GM23338 (cell line): ENCODE measurements around the gene MECP2. TPM values are rescaled to one million over a fixed set of nuclear protein-coding genes. Genes with fewer than 3 reads are reported as not detected.

Source experiments
- ATAC-seq: fragments of 200-7000 bp; cut with Tn5 transposase; 3 replicates; pipeline ENCODE4 v1.9.1; 2020
- DNase-seq: peaks from one replicate; pipeline ENCODE4 v3.0.0-alpha.2; 2015; ENCODE audit warnings: low spot score
- H2AFZ ChIP-seq: fragments of 200-600 bp; sonication (generic); 2 replicates; pipeline ENCODE4 v1.8.0; 2016; ENCODE audit warnings: antibody characterized with exemption, mild to moderate bottlenecking, moderate library complexity
- H3F3A ChIP-seq: fragments of 200-600 bp; sonication (generic); replicated peaks from 2 replicates; pipeline ENCODE4 v1.8.0; 2017; ENCODE audit warnings: antibody characterized with exemption, mixed run types, low read depth
- H3K27ac ChIP-seq: fragments of 200-600 bp; sonication (generic); 2 replicates; pipeline ENCODE4 v1.6.1; 2016; ENCODE audit warnings: low read depth
- H3K27me3 ChIP-seq: fragments of 200-600 bp; sonication (generic); 2 replicates; pipeline ENCODE4 v1.8.0; 2016; ENCODE audit warnings: mild to moderate bottlenecking, mixed run types, moderate library complexity; ENCODE audit not compliant: insufficient read depth
- H3K36me3 ChIP-seq: fragments of 200-600 bp; sonication (generic); 2 replicates; pipeline ENCODE4 v1.8.0; 2016; ENCODE audit warnings: mild to moderate bottlenecking; ENCODE audit not compliant: insufficient read depth
- H3K4me1 ChIP-seq: fragments of 200-600 bp; sonication (generic); 2 replicates; pipeline ENCODE4 v1.8.0; 2016; ENCODE audit warnings: mild to moderate bottlenecking, moderate library complexity; ENCODE audit not compliant: insufficient read depth
- H3K4me2 ChIP-seq: fragments of 200-600 bp; sonication (generic); 2 replicates; pipeline ENCODE4 v1.7.1; 2017; ENCODE audit warnings: mixed run types
- H3K4me3 ChIP-seq: fragments of 200-600 bp; sonication (generic); 2 replicates; pipeline ENCODE4 v1.6.1; 2016; ENCODE audit warnings: mixed run types
- H3K79me2 ChIP-seq: fragments of 200-600 bp; sonication (generic); replicated peaks from 2 replicates; pipeline ENCODE4 v1.8.0; 2017; ENCODE audit warnings: mild to moderate bottlenecking; ENCODE audit not compliant: insufficient read depth
- H3K9me2 ChIP-seq: fragments of 200-600 bp; sonication (generic); 2 replicates; pipeline ENCODE4 v1.8.0; 2017; ENCODE audit not compliant: insufficient read depth
- H4K20me1 ChIP-seq: fragments of 200-600 bp; sonication (generic); replicated peaks from 2 replicates; pipeline ENCODE4 v1.8.0; 2017; ENCODE audit warnings: mild to moderate bottlenecking; ENCODE audit not compliant: insufficient read depth
- H3K27ac Mint-ChIP-seq: 2 replicates; pipeline ENCODE4 v1.8.0; 2020; ENCODE audit warnings: inconsistent platforms, mild to moderate bottlenecking, moderate library complexity, mixed read lengths
- H3K27me3 Mint-ChIP-seq: 3 replicates; pipeline ENCODE4 v1.8.0; 2022; ENCODE audit warnings: low read depth, mild to moderate bottlenecking, moderate library complexity, mixed read lengths, inconsistent platforms; ENCODE audit not compliant: insufficient read depth, poor library complexity
- H3K36me3 Mint-ChIP-seq: 3 replicates; pipeline ENCODE4 v1.8.0; 2021; ENCODE audit warnings: low read depth, mild to moderate bottlenecking, inconsistent platforms, moderate library complexity, mixed read lengths
- H3K4me1 Mint-ChIP-seq: 3 replicates; pipeline ENCODE4 v1.8.0; 2020; ENCODE audit warnings: mild to moderate bottlenecking, inconsistent platforms, mixed read lengths
- H3K4me3 Mint-ChIP-seq: 3 replicates; pipeline ENCODE4 v1.8.0; 2021; ENCODE audit warnings: moderate library complexity, mild to moderate bottlenecking, inconsistent platforms, mixed read lengths
- H3K9me3 Mint-ChIP-seq: 3 replicates; pipeline ENCODE4 v1.8.0; 2020; ENCODE audit warnings: moderate library complexity, mild to moderate bottlenecking, inconsistent platforms, mixed read lengths
- CREB1 ChIP-seq: fragments of 250-450 bp; sonication (Bioruptor Pico); IDR thresholded peaks from 2 replicates; pipeline ENCODE4 v1.5.0; 2020; ENCODE audit warnings: low read depth, mild to moderate bottlenecking, moderate library complexity
- CTCF ChIP-seq, 2 experiments: fragments of 200-600 bp in 1 of 2; sonication (generic) in 1 of 2; conservative IDR thresholded peaks; 2 replicates each; pipeline versions ENCODE4 v1.5.1 to v1.6.1; 2016 to 2017; ENCODE audit warnings: antibody characterized with exemption in 2 of 2, low read depth in 2 of 2, mild to moderate bottlenecking in 2 of 2, moderate library complexity in 1 of 2
- ETS1 ChIP-seq: IDR thresholded peaks from 2 replicates; pipeline ENCODE4 v1.6.1; 2016; ENCODE audit warnings: antibody characterized with exemption
- EZH2 ChIP-seq: fragments of 200-600 bp; sonication (generic); IDR thresholded peaks from one replicate; pipeline ENCODE4 v1.8.0; 2017; ENCODE audit warnings: antibody characterized with exemption, mild to moderate bottlenecking, low read depth; ENCODE audit not compliant: unreplicated experiment
- EZH2phosphoT487 ChIP-seq: fragments of 200-600 bp; sonication (generic); IDR thresholded peaks from one replicate; pipeline ENCODE4 v1.8.1; 2018; ENCODE audit warnings: antibody characterized with exemption; ENCODE audit not compliant: unreplicated experiment
- JUNB ChIP-seq: IDR thresholded peaks from one replicate; pipeline ENCODE4 v1.6.1; 2016; ENCODE audit warnings: antibody characterized with exemption; ENCODE audit not compliant: unreplicated experiment
- NANOG ChIP-seq: IDR thresholded peaks from 2 replicates; pipeline ENCODE4 v1.6.1; 2016; ENCODE audit warnings: antibody characterized with exemption, borderline replicate concordance
- POLR2AphosphoS5 ChIP-seq: IDR thresholded peaks from 2 replicates; pipeline ENCODE4 v1.6.1; 2016; ENCODE audit warnings: antibody characterized with exemption, low read depth
- REST ChIP-seq: IDR thresholded peaks from one replicate; pipeline ENCODE4 v1.6.1; 2018; ENCODE audit warnings: antibody characterized with exemption; ENCODE audit not compliant: unreplicated experiment
- STAT1 ChIP-seq: IDR thresholded peaks from one replicate; pipeline ENCODE4 v1.6.1; 2016; ENCODE audit warnings: antibody characterized with exemption; ENCODE audit not compliant: unreplicated experiment
- ZNF114 ChIP-seq: fragments of 250-450 bp; sonication (Bioruptor Pico); IDR thresholded peaks from 2 replicates; pipeline ENCODE4 v1.5.0; 2020; ENCODE audit warnings: mild to moderate bottlenecking, moderate library complexity
- ZNF331 ChIP-seq: fragments of 250-450 bp; sonication (Bioruptor Pico); IDR thresholded peaks from 2 replicates; pipeline ENCODE4 v1.5.0; 2020; ENCODE audit warnings: low read depth, mild to moderate bottlenecking, moderate library complexity
- ZNF462 ChIP-seq: fragments of 250-450 bp; sonication (Bioruptor Pico); IDR thresholded peaks from 2 replicates; pipeline ENCODE4 v1.5.0; 2020; ENCODE audit warnings: mild to moderate bottlenecking, moderate library complexity
- polyA plus RNA-seq: library from polyadenylated mRNA; unstranded; fragments of >200 nt; fragmentation: Nextera tagmentation; extraction: Ambion mirVana; gene quantifications from 2 replicates; pipeline ENCODE4 v1.2.1, GENCODE V29; 2016
- total RNA-seq: library from RNA; depleted of rRNA; stranded (reverse); fragments of >200 nt; shearing (Covaris generic); gene quantifications from 2 replicates; pipeline ENCODE4 v1.2.3, GENCODE V29; 2014

Gene MECP2
- total and polyA plus RNA-seq, 2 experiments from 2014 or later = 27.7 to 32.7 TPM

GRCh38 chrX:154040863-154041262, 56.7 kb downstream of the MECP2 start:
- no peak for DNase-seq
- H4K20me1 ChIP-seq = no peaks in the 10 kb centered on the region
- Mint-ChIP-seq H3K4me3 (no peak overlapping the region), H3K27ac (no peak overlapping the region), H3K4me1 (peaks cover 36% of the 10 kb centered on the region), H3K27me3 (peaks cover 2% of the 10 kb centered on the region), H3K9me3 (no peaks in the 10 kb centered on the region), H3K36me3 (peaks cover 11% of the 10 kb centered on the region; the same call in 1 of the 3 replicates)
- H3F3A ChIP-seq = no peaks in the 10 kb centered on the region
- no peak for ATAC-seq
- TF ChIP-seq EZH2phosphoT487 (no peak), ZNF331 (CRISPR knock-in tag) (no peak), EZH2 (no peak), REST (no peak), JUNB (no peak), CTCF (conservative IDR thresholded peaks at IDR 0.05; ENCODE audit: low read depth in 2 of 2) (no peak), CREB1 (CRISPR knock-in tag) (no peak), ZNF114 (no peak), POLR2AphosphoS5 (no peak), ETS1 (no peak), ZNF462 (no peak), STAT1 (no peak), NANOG (no peak)
- H3K4me3 ChIP-seq = no peak overlapping the region
- H3K27ac ChIP-seq = no peak overlapping the region
- peaks cover 24% of the 10 kb centered on the region; the same call in 1 of the 2 replicates for H3K4me1 ChIP-seq
- H3K36me3 ChIP-seq = no peaks in the 10 kb centered on the region
- no peaks in the 10 kb centered on the region for H3K9me2 ChIP-seq
- H3K79me2 ChIP-seq = peaks cover 31% of the 10 kb centered on the region
- no peak overlapping the region for H2AFZ ChIP-seq
- no peaks in the 10 kb centered on the region for H3K27me3 ChIP-seq
- no peak overlapping the region for H3K4me2 ChIP-seq
